ENCODE data around the gene HSH2D. TPM values are rescaled to one million over a fixed set of nuclear protein-coding genes. Genes with fewer than 3 reads are reported as not detected.

The HSH2D gene
- total and polyA plus RNA-seq, 9 of the 15 experiments (the other 6 are each of a cell fraction or from before 2014, with no cell fraction given): 0.03 to 1.1 (median 0.35) TPM; not detected in 1

- TF ChIP-seq CHD7 (IDR thresholded peaks at IDR 0.05; ENCODE audit: low read depth, low read length) (no peak), RAD21 (CRISPR knock-in tag; conservative IDR thresholded peaks at IDR 0.05 in 1 of 2, IDR thresholded peaks at IDR 0.05 in 1 of 2) (peak; percentile 70 to 74), RERE (CRISPR knock-in tag; IDR thresholded peaks at IDR 0.05; ENCODE audit: borderline replicate concordance) (no peak)
Observed at GRCh38 chr19:16111160-16111908, 32.2 kb upstream of the HSH2D start, which contains the start of gene RAB8A (continued).

Data from K562 (cell line).